ENCODE measurements around the gene PSMB7.

DNA sequence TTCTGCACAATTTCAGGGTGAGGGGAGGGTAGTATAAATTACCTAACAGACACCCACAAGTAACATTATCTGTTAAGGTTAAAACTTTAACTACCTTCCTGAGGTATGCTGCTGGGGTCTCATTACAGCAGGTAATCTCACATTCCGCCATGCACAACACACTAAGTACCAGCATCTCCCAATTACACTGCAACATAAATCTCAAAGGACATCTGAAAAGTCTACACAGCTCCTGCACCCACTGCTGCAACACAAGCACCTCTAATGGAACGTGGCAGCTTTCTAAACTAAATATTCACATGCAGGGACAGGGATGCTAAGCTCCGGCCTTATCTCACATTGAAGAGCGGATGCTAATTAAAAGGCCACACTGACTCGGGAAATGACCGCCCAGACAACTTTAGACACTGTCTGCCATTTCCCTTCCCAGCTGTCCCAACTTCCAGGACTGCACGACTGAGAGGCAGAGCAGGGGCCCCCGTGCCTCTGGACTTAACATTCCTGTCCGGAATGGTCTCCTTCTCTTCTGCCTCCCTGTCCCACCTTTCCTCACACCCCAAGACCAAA lies 45.9 kb downstream of the PSMB7 start:
- TF ChIP-seq POLR2A (IDR thresholded peaks at IDR 0.05): no peak
- no peak for TF ChIP-seq POLR2AphosphoS5 (IDR thresholded peaks at IDR 0.05)
- TF ChIP-seq, protein P1, sequence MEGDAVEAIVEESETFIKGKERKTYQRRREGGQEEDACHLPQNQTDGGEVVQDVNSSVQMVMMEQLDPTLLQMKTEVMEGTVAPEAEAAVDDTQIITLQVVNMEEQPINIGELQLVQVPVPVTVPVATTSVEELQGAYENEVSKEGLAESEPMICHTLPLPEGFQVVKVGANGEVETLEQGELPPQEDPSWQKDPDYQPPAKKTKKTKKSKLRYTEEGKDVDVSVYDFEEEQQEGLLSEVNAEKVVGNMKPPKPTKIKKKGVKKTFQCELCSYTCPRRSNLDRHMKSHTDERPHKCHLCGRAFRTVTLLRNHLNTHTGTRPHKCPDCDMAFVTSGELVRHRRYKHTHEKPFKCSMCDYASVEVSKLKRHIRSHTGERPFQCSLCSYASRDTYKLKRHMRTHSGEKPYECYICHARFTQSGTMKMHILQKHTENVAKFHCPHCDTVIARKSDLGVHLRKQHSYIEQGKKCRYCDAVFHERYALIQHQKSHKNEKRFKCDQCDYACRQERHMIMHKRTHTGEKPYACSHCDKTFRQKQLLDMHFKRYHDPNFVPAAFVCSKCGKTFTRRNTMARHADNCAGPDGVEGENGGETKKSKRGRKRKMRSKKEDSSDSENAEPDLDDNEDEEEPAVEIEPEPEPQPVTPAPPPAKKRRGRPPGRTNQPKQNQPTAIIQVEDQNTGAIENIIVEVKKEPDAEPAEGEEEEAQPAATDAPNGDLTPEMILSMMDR (IDR thresholded peaks at IDR 0.05): no peak
